PC-3 (cell line): ENCODE measurements around the gene SERPINA9. TPM values are rescaled to one million over a fixed set of nuclear protein-coding genes. Genes with fewer than 3 reads are reported as not detected.

Experiments
- ATAC-seq: fragments of 200-7000 bp; cut with Tn5 transposase; 2 replicates; pipeline ENCODE4 v1.9.1; 2020; ENCODE audit warnings: mild to moderate bottlenecking, moderate library complexity
- BruUV-seq: library from RNA; stranded (reverse); fragments of 400-500 nt; replicated peaks from 2 replicates; lab custom pipeline; 2021; lab: Mats Ljungman, UMichigan
- CTCF ChIA-PET: fragments of 300-600 bp; sonication (Branson Sonifier 250); formaldehyde crosslinking; loops from one replicate; lab custom pipeline; 2022; ENCODE audit warnings: antibody characterized with exemption; lab: Charles Lee
- POLR2A ChIA-PET: fragments of 300-600 bp; sonication (Branson Sonifier 250); formaldehyde crosslinking; loops from one replicate; lab custom pipeline; 2022; ENCODE audit warnings: antibody characterized with exemption; ENCODE audit not compliant: unreplicated experiment; lab: Charles Lee
- DNase-seq: peaks from one replicate; pipeline ENCODE4 v3.0.0-alpha.2; 2015
- H2AFZ ChIP-seq: fragments of 300-600 bp; sonication (generic); 2 replicates; pipeline ENCODE4 v1.6.0; 2016; ENCODE audit warnings: antibody characterized with exemption, low read length
- H3F3A ChIP-seq: fragments of 300-600 bp; sonication (generic); one replicate; pipeline ENCODE4 v1.6.0; 2017; ENCODE audit warnings: antibody characterized with exemption, low read length, control low read depth, mild to moderate bottlenecking; ENCODE audit not compliant: unreplicated experiment
- H3K27ac ChIP-seq: fragments of 300-600 bp; sonication (generic); 2 replicates; pipeline ENCODE4 v1.5.1; 2016; ENCODE audit warnings: mild to moderate bottlenecking, low read length
- H3K27me3 ChIP-seq: fragments of 300-600 bp; sonication (generic); 2 replicates; pipeline ENCODE4 v1.6.1; 2016; ENCODE audit warnings: low read length, mixed read lengths
- H3K36me3 ChIP-seq: fragments of 300-600 bp; sonication (generic); 2 replicates; pipeline ENCODE4 v1.6.1; 2016; ENCODE audit warnings: low read depth, mixed run types, low read length, mixed read lengths
- H3K4me1 ChIP-seq: fragments of 300-600 bp; sonication (generic); 2 replicates; pipeline ENCODE4 v1.5.1; 2016; ENCODE audit warnings: low read length; ENCODE audit not compliant: insufficient read depth
- H3K4me2 ChIP-seq: fragments of 300-600 bp; sonication (generic); 2 replicates; pipeline ENCODE4 v1.6.0; 2016; ENCODE audit warnings: low read length
- H3K4me3 ChIP-seq: fragments of 300-600 bp; sonication (generic); 2 replicates; pipeline ENCODE4 v1.5.1; 2016; ENCODE audit warnings: mild to moderate bottlenecking, low read length, mixed read lengths
- H3K79me2 ChIP-seq: fragments of 300-600 bp; sonication (generic); 2 replicates; pipeline ENCODE4 v1.6.1; 2017; ENCODE audit warnings: low read length, mixed read lengths
- H3K9ac ChIP-seq: fragments of 300-600 bp; sonication (generic); 2 replicates; pipeline ENCODE4 v1.6.0; 2016; ENCODE audit warnings: mild to moderate bottlenecking, low read length
- H3K9me2 ChIP-seq: fragments of 300-600 bp; sonication (generic); replicated peaks from 2 replicates; pipeline ENCODE4 v1.6.1; 2016; ENCODE audit warnings: mixed run types, low read length, mixed read lengths
- H3K9me3 ChIP-seq: fragments of 300-600 bp; sonication (generic); 2 replicates; pipeline ENCODE4 v1.6.1; 2016; ENCODE audit warnings: low read length, mixed read lengths
- H4K20me1 ChIP-seq: fragments of 300-600 bp; sonication (generic); 2 replicates; pipeline ENCODE4 v1.6.1; 2016; ENCODE audit warnings: low read length, mixed read lengths
- EZH2 ChIP-seq: fragments of 300-600 bp; sonication (generic); IDR thresholded peaks from one replicate; pipeline ENCODE4 v1.6.1; 2017; ENCODE audit warnings: antibody characterized with exemption, mild to moderate bottlenecking, low read length; ENCODE audit not compliant: unreplicated experiment
- EZH2phosphoT487 ChIP-seq: fragments of 300-600 bp; sonication (generic); IDR thresholded peaks from 2 replicates; pipeline ENCODE4 v1.6.1; 2018; ENCODE audit warnings: mild to moderate bottlenecking, antibody characterized with exemption, low read length, borderline replicate concordance
- intact Hi-C: fragments of 100-400 bp; cut with micrococcal nuclease; formaldehyde crosslinking; loops from 2 replicates; pipeline ENCODE4 v1.9.0; 2023
- total RNA-seq: library from RNA; depleted of rRNA; stranded (reverse); fragments of >200 nt; gene quantifications from 2 replicates; pipeline ENCODE4 v1.2.3, GENCODE V29; 2014
- TF ChIP-seq, protein P1 (sequence below): fragments of 300-600 bp; sonication (generic); conservative IDR thresholded peaks from 2 replicates; pipeline ENCODE4 v1.5.1; 2017; ENCODE audit warnings: antibody characterized with exemption, low read depth, mild to moderate bottlenecking, low read length

SERPINA9 gene
- total RNA-seq, 1 experiment from 2014 or later = not detected

DNA sequence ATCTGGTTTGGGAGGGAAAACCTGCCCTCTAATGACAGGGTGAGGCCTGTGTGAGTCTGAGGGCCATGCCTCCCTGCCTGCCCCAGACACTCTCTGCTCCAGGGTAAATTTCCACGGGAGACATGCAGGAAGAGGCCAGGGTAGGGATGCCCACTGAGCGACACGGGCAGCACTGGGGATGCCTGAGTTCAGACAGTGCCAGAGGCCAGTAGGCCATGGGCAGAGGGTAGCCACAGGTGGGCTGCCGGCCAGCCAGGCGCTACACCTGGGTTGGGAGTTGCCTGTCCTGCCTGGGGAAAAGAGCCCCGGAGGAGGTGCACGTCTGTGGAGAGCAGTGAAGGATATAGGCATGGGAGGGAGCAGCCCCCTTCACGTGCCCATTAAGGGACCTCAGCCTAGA lies 29.6 kb upstream of the SERPINA9 start:
- Histone ChIP-seq H3K4me3 (no peak overlapping the region), H4K20me1 (no peaks in the 10 kb centered on the region), H3K27me3 (no peaks in the 10 kb centered on the region), H3F3A (no peaks in the 10 kb centered on the region), H3K9me3 (no peaks in the 10 kb centered on the region), H3K79me2 (no peaks in the 10 kb centered on the region), H3K9me2 (no peaks in the 10 kb centered on the region), H3K36me3 (no peaks in the 10 kb centered on the region), H2AFZ (no peak overlapping the region), H3K9ac (no peak overlapping the region), H3K27ac (no peak overlapping the region), H3K4me1 (no peaks in the 10 kb centered on the region), H3K4me2 (no peak overlapping the region)
- TF ChIP-seq EZH2 (no peak), EZH2phosphoT487 (no peak)
- TF ChIP-seq, protein P1, sequence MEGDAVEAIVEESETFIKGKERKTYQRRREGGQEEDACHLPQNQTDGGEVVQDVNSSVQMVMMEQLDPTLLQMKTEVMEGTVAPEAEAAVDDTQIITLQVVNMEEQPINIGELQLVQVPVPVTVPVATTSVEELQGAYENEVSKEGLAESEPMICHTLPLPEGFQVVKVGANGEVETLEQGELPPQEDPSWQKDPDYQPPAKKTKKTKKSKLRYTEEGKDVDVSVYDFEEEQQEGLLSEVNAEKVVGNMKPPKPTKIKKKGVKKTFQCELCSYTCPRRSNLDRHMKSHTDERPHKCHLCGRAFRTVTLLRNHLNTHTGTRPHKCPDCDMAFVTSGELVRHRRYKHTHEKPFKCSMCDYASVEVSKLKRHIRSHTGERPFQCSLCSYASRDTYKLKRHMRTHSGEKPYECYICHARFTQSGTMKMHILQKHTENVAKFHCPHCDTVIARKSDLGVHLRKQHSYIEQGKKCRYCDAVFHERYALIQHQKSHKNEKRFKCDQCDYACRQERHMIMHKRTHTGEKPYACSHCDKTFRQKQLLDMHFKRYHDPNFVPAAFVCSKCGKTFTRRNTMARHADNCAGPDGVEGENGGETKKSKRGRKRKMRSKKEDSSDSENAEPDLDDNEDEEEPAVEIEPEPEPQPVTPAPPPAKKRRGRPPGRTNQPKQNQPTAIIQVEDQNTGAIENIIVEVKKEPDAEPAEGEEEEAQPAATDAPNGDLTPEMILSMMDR = no peak
- BruUV-seq = no TSS peak
- CTCF ChIA-PET = no interaction called here
- ATAC-seq (no peak), DNase-seq (no peak)
- intact Hi-C loops = no loop called here
- POLR2A ChIA-PET = no interaction called here

GRCh38 chr14:94505206-94505605 lies 29.2 kb upstream of the SERPINA9 start:
- Histone ChIP-seq H3K9me2 (no peaks in the 10 kb centered on the region), H4K20me1 (no peaks in the 10 kb centered on the region), H3K4me1 (no peaks in the 10 kb centered on the region), H3F3A (no peaks in the 10 kb centered on the region), H3K27ac (no peak overlapping the region), H3K4me2 (no peak overlapping the region), H3K9me3 (no peaks in the 10 kb centered on the region), H3K36me3 (no peaks in the 10 kb centered on the region), H2AFZ (no peak overlapping the region), H3K27me3 (no peaks in the 10 kb centered on the region), H3K79me2 (no peaks in the 10 kb centered on the region), H3K4me3 (no peak overlapping the region), H3K9ac (no peak overlapping the region)
- TF ChIP-seq EZH2 (no peak), EZH2phosphoT487 (no peak)
- TF ChIP-seq, protein P1 = no peak
- ATAC-seq (no peak), DNase-seq (no peak)
- intact Hi-C loops = no loop called here
- BruUV-seq = no TSS peak
- POLR2A ChIA-PET = no interaction called here
- CTCF ChIA-PET = no interaction called here

DNA sequence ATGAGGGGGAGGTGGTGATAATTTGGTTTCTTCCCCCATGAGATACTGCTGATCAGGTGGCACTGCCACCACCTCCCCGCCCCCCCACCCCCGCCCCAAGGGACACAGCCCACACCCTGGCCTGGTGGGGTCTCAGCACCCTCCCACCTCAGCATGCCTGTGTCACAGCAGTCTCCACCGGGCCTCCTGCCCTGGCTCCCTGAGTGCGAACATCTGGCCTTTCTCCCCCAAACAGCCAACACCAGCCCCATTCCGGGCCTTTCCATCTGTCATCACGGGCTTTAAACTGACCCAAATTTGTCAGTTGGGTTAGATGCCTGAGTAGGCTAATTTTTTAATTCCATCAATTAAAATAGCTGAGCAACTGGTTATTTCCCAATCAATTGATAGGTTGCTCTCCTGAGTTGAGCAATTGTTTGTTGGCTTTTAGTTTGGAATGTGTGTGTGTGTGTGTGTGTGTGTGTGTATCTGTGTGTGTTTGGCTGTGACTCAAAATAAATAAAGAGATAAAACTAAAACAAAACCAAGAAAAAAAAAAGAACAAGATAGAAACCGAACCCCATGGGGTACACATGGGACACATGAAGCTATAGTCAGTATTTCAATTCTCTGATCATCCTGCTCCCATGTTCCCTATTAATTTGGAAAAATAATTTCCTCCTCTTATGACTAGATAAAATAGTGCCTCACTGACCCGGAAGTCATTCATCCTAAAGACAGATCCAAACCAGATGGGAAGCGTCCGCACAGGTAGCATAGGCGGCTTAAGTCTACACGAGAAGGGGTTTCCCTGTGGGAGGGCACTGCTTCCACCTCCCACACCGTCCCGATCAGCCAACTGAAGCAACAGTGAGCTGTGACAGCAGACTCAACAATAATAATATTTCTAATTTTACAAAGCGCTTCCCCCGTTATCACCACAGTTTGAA lies 25.9 kb upstream of the SERPINA9 start:
- ATAC-seq = no peak
- TF ChIP-seq, protein P1 = no peak
- no peak for TF ChIP-seq EZH2
- no peak for TF ChIP-seq EZH2phosphoT487
- no peaks in the 10 kb centered on the region for H3K9me2 ChIP-seq
- ChIA-PET POLR2A (interaction anchor here (0.5 kb wide), 1 partner anchor 788 kb away, joined by 3 read pairs; no protein-coding TSS in a partner anchor), CTCF (no interaction called here)
- H3K9me3 ChIP-seq = no peaks in the 10 kb centered on the region
- no peak overlapping the region for H3K27ac ChIP-seq
- H3K36me3 ChIP-seq = no peaks in the 10 kb centered on the region
- H3K4me3 ChIP-seq = no peak overlapping the region
- no peak overlapping the region for H3K4me2 ChIP-seq
- no peaks in the 10 kb centered on the region for H4K20me1 ChIP-seq
- H3F3A ChIP-seq = no peaks in the 10 kb centered on the region
- no peak overlapping the region for H3K9ac ChIP-seq
- DNase-seq = no peak
- no peaks in the 10 kb centered on the region for H3K4me1 ChIP-seq
- intact Hi-C loops = no loop called here
- H3K79me2 ChIP-seq = no peaks in the 10 kb centered on the region
- no TSS peak for BruUV-seq
- no peak overlapping the region for H2AFZ ChIP-seq
- H3K27me3 ChIP-seq = no peaks in the 10 kb centered on the region
